Stimulated activated CD4-positive, alpha-beta T cell treated with anti-CD3 and anti-CD28 coated beads, Interleukin-2, amount 100 ng/mL, for 48 hours (primary cell): Measurements from ENCODE around the gene PSMG3.

Experiments
- DNase-seq, 2 donors: peaks; one replicate each; pipeline ENCODE4 v3.0.0-alpha.2; 2020

PSMG3 gene

GRCh38 chr7:1542841-1543747, 26.7 kb downstream of the PSMG3 start:
- no peak for DNase-seq

GRCh38 chr7:1542329-1542728, 27.5 kb downstream of the PSMG3 start:
- no peak for DNase-seq

DNA sequence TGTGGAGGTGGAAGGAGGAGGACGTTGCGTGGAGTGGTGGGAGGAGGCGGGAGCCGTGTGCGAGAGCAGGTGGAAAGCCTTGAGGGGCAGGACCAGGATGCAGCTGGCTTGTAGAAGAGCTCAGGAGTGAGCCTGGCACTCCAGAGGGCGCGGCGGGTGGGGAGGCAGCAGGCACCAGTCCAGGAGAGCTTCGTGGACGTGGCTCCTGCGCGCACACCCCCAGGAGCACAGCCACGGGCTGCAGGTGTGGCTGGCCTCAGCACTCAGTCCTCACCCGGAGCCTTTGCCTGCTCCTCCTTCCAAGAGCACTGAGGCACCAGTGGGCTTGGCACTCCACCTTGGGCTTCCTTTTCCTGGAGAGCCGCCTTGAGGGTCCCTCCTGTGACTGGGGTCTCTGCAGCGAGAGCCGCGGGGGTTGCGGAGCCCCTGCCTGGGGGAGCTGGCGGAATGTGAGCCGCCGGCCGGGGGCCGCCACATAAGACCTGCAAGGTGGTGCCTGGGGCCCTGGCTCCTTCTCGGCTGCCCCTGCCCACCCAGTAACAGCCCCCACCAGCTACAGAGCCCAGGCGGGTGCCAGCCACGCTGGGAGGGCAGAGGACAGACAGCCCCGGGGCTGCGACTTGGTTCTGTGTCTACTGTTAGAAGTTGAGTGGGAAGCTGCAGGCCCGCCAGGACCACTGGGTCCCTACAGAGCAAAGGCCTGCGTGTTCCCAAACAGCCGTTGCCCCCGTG, 28.2 kb downstream of the PSMG3 start:
- no peak for DNase-seq

GRCh38 chr7:1540776-1541271, 29.0 kb downstream of the PSMG3 start:
- DNase-seq = no peak

DNA sequence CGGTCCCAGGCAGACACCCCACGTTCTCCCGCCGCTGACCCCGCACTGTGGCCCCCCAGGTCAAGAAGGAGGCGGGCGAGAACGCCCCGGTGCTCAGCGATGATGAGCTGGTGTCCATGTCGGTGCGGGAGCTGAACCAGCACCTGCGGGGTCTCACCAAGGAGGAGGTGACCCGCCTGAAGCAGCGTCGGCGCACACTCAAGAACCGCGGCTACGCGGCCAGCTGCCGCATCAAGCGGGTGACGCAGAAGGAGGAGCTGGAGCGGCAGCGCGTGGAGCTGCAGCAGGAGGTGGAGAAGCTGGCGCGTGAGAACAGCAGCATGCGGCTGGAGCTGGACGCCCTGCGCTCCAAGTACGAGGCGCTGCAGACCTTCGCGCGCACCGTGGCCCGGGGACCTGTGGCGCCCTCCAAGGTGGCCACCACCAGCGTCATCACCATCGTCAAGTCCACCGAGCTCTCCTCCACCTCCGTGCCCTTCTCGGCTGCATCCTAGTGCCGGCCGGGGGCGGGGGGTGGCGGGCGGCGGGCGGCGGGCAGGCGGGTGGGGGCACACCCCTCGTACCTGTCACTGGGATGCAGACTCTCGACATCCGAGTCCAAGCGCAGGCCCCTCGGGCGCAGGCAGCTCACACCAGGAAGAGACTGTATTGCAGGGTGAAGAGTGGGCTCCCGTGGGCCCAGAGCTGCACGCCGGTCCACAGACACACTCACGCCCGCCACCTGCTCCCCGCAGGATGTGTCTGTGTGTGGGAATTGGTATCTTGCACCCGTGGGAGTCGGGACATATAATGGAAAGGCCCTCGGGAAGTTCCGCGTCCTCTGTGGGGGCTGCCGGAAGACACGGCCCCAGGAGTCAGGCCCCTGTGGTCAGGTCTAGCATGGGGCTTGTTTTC, 29.7 kb downstream of the PSMG3 start:
- DNase-seq = no peak

GRCh38 chr7:1539181-1539881, 30.5 kb downstream of the PSMG3 start:
- no peak for DNase-seq

DNA sequence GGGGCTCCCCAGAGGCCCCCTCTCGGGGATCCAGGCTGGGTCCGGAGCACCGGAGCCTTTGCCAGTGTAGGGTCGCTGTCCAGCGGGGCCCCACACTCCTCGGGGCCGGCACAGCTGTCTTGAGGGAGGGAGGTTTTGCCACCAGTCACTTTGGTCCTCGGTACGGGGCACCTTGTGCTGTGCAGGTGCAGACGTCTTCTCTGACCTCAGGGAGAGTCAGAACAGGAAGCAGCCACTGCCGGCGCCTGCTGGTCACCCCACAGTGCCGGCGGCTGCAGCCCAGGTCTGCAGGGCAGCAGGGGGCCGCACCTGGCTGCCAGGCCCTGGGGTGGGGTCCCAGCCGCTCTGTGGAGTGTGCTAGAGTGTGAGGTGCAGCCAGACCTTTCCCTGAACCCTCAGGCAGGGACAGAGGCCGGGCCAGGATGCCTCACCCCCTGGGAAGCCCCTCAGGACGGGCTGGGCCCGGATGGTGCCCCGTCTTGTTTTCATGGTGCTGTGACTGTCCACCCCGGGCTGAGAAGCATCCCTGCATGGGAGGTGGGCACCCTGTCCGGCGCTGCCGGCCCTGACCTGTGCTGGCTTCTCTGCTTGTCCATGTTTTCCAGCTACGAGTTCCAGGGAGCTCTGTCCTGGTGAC, 31.2 kb downstream of the PSMG3 start:
- DNase-seq = no peak

- DNase-seq = no peak
Observed at GRCh38 chr7:1537535-1538412, 32.1 kb downstream of the PSMG3 start.

GRCh38 chr7:1536743-1537534, 32.9 kb downstream of the PSMG3 start:
- DNase-seq = no peak

GRCh38 chr7:1536455-1536742, 33.4 kb downstream of the PSMG3 start:
- no peak for DNase-seq

- DNase-seq = no peak
Observed at GRCh38 chr7:1535701-1536454, 34.0 kb downstream of the PSMG3 start.

- DNase-seq = no peak
Observed at GRCh38 chr7:1535100-1535458, 34.8 kb downstream of the PSMG3 start.

- no peak for DNase-seq
Observed at GRCh38 chr7:1534330-1535099, 35.3 kb downstream of the PSMG3 start.

DNA sequence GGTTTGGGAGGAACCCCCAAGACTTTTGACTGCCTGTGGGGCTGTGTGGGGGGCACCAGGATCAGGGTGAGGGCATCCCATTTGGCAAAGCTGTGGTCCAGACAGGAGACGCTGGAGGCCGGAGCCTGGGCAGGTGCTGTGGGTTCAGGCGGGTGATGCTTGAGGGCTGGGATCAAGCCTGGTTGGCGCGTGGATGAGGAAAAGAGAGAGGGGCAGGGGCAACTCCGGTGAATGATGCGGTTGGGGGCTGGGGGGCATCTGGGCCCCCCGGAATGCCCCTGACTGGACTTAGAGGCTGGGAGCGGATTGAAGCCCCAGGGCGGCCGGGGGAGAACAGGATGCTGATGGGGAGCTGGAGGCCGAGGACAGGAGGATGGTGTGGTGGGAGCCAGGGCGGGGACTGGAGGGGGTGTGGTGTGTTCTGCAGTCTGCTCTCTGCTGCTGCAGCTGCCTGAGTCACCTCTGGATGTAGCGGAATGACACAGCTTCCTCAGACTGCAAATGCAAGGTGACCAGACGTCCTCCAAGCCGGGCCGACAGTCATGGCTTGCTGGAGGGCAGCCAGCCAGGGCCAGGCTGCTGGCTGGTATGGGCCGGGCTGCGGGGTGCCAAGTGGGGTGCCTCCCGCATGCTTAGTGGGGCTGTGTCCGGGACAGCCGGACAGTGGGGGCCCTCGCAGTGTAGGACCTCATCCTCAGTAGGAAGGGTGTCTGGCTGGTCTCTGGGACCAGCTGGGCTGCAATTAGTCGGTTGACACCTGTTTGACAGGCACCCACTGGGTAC, 36.1 kb downstream of the PSMG3 start:
- peak in 1 of 2 donors; percentile 33 for DNase-seq

DNA sequence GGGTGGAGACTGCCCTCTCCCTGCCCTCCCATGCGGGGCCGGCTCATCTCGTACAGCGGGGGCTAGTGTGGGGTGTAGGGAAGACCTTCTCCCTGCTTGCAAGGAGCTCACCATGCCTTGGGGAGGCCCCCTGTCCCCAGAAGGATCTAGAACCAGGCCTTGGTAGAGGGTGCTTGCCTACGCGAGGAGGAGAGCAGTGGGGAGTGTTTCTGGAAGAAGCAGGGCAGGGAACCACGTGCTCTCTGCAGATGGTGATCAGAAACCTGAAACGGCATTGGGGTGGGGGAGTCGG, 36.6 kb downstream of the PSMG3 start:
- no peak for DNase-seq

DNA sequence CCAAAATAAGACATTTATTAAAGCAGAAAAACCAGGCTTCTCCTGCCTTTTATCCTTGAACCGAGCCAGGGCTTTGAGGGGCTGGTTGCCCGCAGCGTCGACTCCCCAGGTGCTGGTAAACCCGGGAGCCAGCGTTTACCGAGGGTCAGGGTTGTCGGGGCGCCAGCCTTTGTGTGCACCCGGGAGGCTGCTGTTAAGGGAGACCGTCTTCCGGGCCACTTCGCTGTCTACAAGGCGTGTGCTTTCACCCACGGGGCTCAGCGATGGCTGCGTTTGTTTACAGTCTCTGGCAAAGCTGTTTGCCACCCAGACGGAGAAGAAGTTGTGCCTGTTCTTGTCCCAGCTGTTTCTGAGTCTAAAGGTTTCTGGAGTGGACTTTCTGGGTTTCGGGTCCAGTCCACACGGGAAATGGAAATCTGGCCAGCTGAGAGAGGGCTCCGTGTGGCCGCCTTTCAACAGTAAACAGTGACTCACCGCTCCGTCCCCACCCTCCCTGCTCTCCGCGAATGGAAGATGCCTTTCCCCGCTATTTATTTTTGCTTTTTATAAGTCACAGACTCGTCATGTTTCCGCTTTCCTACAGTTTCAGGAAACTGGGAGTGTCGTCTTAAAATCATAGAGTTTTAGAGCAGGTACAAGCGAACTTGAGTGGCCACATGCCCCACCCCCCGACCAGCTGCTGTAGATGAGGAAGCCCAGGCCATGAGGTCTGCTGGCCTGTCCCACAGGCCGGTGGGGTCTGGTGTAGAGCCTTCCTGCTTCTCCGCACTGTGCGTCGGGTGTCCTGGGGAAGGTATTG, 37.2 kb downstream of the PSMG3 start:
- DNase-seq = peak in 1 of 2 donors; percentile 44

DNA sequence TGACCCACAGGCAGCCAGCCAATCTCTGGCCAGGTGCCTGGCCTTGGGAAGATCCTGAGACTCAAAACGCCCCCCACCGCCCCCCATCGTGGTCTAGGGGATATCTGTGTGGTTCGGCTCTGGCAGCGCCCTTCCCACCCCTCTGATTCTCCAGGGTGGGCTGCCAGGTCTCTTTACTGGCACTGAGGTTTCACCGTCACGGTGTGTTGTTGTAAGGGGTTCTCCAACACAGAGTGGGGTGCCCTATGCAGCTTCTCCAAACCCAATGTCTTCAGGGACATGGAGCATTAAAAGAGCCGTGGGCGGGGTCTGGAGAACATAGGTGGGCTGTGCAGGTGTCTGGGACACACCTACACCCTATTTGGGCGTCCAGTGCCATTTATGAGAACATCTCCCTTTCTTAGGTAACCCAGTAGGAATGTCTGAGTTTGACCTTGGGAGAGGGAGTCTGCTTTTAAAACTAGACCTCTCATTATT, 37.8 kb downstream of the PSMG3 start:
- DNase-seq = no peak
